Ecto neural progenitor cell (in vitro differentiated cells): ENCODE results near the gene NLRP11.
"Not testable (repeated sequence)": the region's sequence is repeated elsewhere in the genome, so short reads cannot be mapped to it uniquely, and the experiment has no call there.

ENCODE experiments used
- DNase-seq: peaks from one replicate; pipeline ENCODE4 v3.0.0-alpha.2; 2018; ENCODE audit warnings: low spot score

NLRP11 gene

GRCh38 chr19:55778331-55778730 is 53.5 kb downstream of the NLRP11 start:
- DNase-seq = no peak

GRCh38 chr19:55777528-55777927 is 54.3 kb downstream of the NLRP11 start:
- no peak for DNase-seq

- not testable (repeated sequence) for DNase-seq
These were observed 62.2 kb downstream of the NLRP11 start for GRCh38 chr19:55769632-55770031.

- not testable (repeated sequence) for DNase-seq
These were observed 63.0 kb downstream of the NLRP11 start, which contains the start of gene RFPL4AL1 for GRCh38 chr19:55768818-55769217. Gene RFPL4AL1 (plus strand): TSS chr19:55769118. CDS start chr19:55771805, 2,687 bp downstream.

- no peak for DNase-seq
These were observed 65.3 kb downstream of the NLRP11 start for GRCh38 chr19:55766466-55766865.

- not testable (repeated sequence) for DNase-seq
These were observed 73.0 kb downstream of the NLRP11 start, which contains the start of gene RFPL4A for GRCh38 chr19:55758797-55759196. Gene RFPL4A (plus strand): TSS chr19:55759097. CDS start chr19:55761801, 2,704 bp downstream.

GRCh38 chr19:55756808-55757207 is 75.0 kb downstream of the NLRP11 start:
- not testable (repeated sequence) for DNase-seq

GRCh38 chr19:55753401-55753800 is 78.4 kb downstream of the NLRP11 start:
- no peak for DNase-seq

GRCh38 chr19:55750715-55751114 is 81.1 kb downstream of the NLRP11 start:
- DNase-seq = no peak

GRCh38 chr19:55738302-55738701 is 93.5 kb downstream of the NLRP11 start, which contains the start of gene NLRP9:
Gene NLRP9 (minus strand): TSS chr19:55738402. CDS start chr19:55738374, 28 bp downstream.
- DNase-seq = no peak
